BLaER1 (cell line): ENCODE measurements around the gene LMO2.
"Not testable (repeated sequence)": the region's sequence is repeated elsewhere in the genome, so short reads cannot be mapped to it uniquely, and the experiment has no call there.

Source experiments
- H3K27ac ChIP-seq: shearing (Covaris generic); formaldehyde crosslinking; 2 replicates; pipeline ENCODE4 v1.8.1; 2022
- H3K27me3 ChIP-seq: shearing (Covaris generic); formaldehyde crosslinking; 2 replicates; pipeline ENCODE4 v1.8.1; 2022
- H3K36me3 ChIP-seq: shearing (Covaris generic); formaldehyde crosslinking; 2 replicates; pipeline ENCODE4 v1.8.1; 2022
- H3K4me1 ChIP-seq: shearing (Covaris generic); formaldehyde crosslinking; 2 replicates; pipeline ENCODE4 v1.8.1; 2022
- H3K4me2 ChIP-seq: shearing (Covaris generic); formaldehyde crosslinking; 2 replicates; pipeline ENCODE4 v1.8.1; 2022
- H3K4me3 ChIP-seq: shearing (Covaris generic); formaldehyde crosslinking; 2 replicates; pipeline ENCODE4 v1.8.1; 2022
- H3K9ac ChIP-seq: shearing (Covaris generic); formaldehyde crosslinking; 2 replicates; pipeline ENCODE4 v1.8.1; 2022
- H3K9me3 ChIP-seq: shearing (Covaris generic); formaldehyde crosslinking; 2 replicates; pipeline ENCODE4 v1.8.1; 2022
- H4K20me1 ChIP-seq: shearing (Covaris generic); formaldehyde crosslinking; 2 replicates; pipeline ENCODE4 v1.8.1; 2022
- Cebpa-rat ChIP-seq: shearing (Covaris generic); IDR thresholded peaks from 2 replicates; pipeline ENCODE4 v1.8.1; 2022

The LMO2 gene

GRCh38 chr11:33848717-33849390, 43.0 kb downstream of the LMO2 start:
- Histone ChIP-seq H3K36me3 (peaks cover 6% of the 10 kb centered on the region; the same call in 1 of the 2 replicates), H4K20me1 (no peaks in the 10 kb centered on the region), H3K4me3 (no peak overlapping the region), H3K9ac (no peak overlapping the region), H3K27me3 (no peaks in the 10 kb centered on the region), H3K4me1 (no peaks in the 10 kb centered on the region), H3K9me3 (no peaks in the 10 kb centered on the region), H3K4me2 (no peak overlapping the region), H3K27ac (no peak overlapping the region)
- no peak for TF ChIP-seq Cebpa-rat

- no peaks in the 10 kb centered on the region for H3K9me3 ChIP-seq
- H3K4me1 ChIP-seq: no peaks in the 10 kb centered on the region
- no peak overlapping the region for H3K4me2 ChIP-seq
- no peak overlapping the region for H3K4me3 ChIP-seq
- TF ChIP-seq Cebpa-rat: no peak
- H3K27me3 ChIP-seq: no peaks in the 10 kb centered on the region
- no peaks in the 10 kb centered on the region for H4K20me1 ChIP-seq
- H3K36me3 ChIP-seq: no peaks in the 10 kb centered on the region
- H3K27ac ChIP-seq: no peak overlapping the region
- H3K9ac ChIP-seq: no peak overlapping the region
Observed at GRCh38 chr11:33847251-33847650, 44.6 kb downstream of the LMO2 start.

- Histone ChIP-seq H3K9ac (no peak overlapping the region), H3K27ac (no peak overlapping the region), H3K4me2 (no peak overlapping the region), H3K27me3 (no peaks in the 10 kb centered on the region), H4K20me1 (no peaks in the 10 kb centered on the region), H3K36me3 (no peaks in the 10 kb centered on the region), H3K9me3 (no peaks in the 10 kb centered on the region), H3K4me1 (no peaks in the 10 kb centered on the region), H3K4me3 (no peak overlapping the region)
- TF ChIP-seq Cebpa-rat: no peak
Observed at GRCh38 chr11:33844236-33844635, 47.6 kb downstream of the LMO2 start.

- H3K4me3 ChIP-seq: no peak overlapping the region
- no peak overlapping the region for H3K9ac ChIP-seq
- H4K20me1 ChIP-seq: no peaks in the 10 kb centered on the region
- H3K27me3 ChIP-seq: no peaks in the 10 kb centered on the region
- no peaks in the 10 kb centered on the region for H3K9me3 ChIP-seq
- no peak for TF ChIP-seq Cebpa-rat
- H3K27ac ChIP-seq: no peak overlapping the region
- H3K4me1 ChIP-seq: no peaks in the 10 kb centered on the region
- H3K36me3 ChIP-seq: no peaks in the 10 kb centered on the region
- no peak overlapping the region for H3K4me2 ChIP-seq
Observed at GRCh38 chr11:33843018-33843417, 48.9 kb downstream of the LMO2 start.

GRCh38 chr11:33842236-33842915, 49.5 kb downstream of the LMO2 start:
- H3K36me3 ChIP-seq: no peaks in the 10 kb centered on the region
- no peak overlapping the region for H3K27ac ChIP-seq
- no peak for TF ChIP-seq Cebpa-rat
- H3K4me1 ChIP-seq: peaks cover 1% of the 10 kb centered on the region; the same call in 1 of the 2 replicates
- no peaks in the 10 kb centered on the region for H3K27me3 ChIP-seq
- no peaks in the 10 kb centered on the region for H3K9me3 ChIP-seq
- no peak overlapping the region for H3K9ac ChIP-seq
- H3K4me3 ChIP-seq: no peak overlapping the region
- no peaks in the 10 kb centered on the region for H4K20me1 ChIP-seq
- H3K4me2 ChIP-seq: no peak overlapping the region

- H3K4me1 ChIP-seq, H3K4me2 ChIP-seq, H3K36me3 ChIP-seq, H3K4me3 ChIP-seq, H3K9me3 ChIP-seq, H4K20me1 ChIP-seq, H3K9ac ChIP-seq, H3K27ac ChIP-seq, H3K27me3 ChIP-seq: not testable (repeated sequence)
Observed at GRCh38 chr11:33838234-33838633, 53.6 kb downstream of the LMO2 start.

- not testable (repeated sequence) for H3K9ac ChIP-seq, H3K4me3 ChIP-seq, H4K20me1 ChIP-seq, H3K9me3 ChIP-seq, H3K27ac ChIP-seq, H3K36me3 ChIP-seq, H3K4me1 ChIP-seq, H3K27me3 ChIP-seq
- peak overlapping the region; percentile 5; the same call in 1 of the 2 replicates for H3K4me2 ChIP-seq
Observed at GRCh38 chr11:33837334-33837733, 54.5 kb downstream of the LMO2 start.

- Histone ChIP-seq H3K4me3 (no peak overlapping the region), H3K9ac (no peak overlapping the region), H3K4me2 (no peak overlapping the region), H3K4me1 (peaks cover 15% of the 10 kb centered on the region), H3K9me3 (no peaks in the 10 kb centered on the region), H3K36me3 (no peaks in the 10 kb centered on the region), H3K27me3 (no peaks in the 10 kb centered on the region), H4K20me1 (no peaks in the 10 kb centered on the region), H3K27ac (no peak overlapping the region)
- no peak for TF ChIP-seq Cebpa-rat
Observed at GRCh38 chr11:33835143-33835878, 56.6 kb downstream of the LMO2 start.

GRCh38 chr11:33832676-33833075, 59.2 kb downstream of the LMO2 start:
- Histone ChIP-seq H3K27ac (no peak overlapping the region), H4K20me1 (no peaks in the 10 kb centered on the region), H3K4me1 (peaks cover 15% of the 10 kb centered on the region), H3K27me3 (0 out of 2 replicates have a peak, but pooled peaks cover 5% of the 10 kb centered on the region), H3K36me3 (no peaks in the 10 kb centered on the region), H3K4me2 (no peak overlapping the region), H3K9ac (no peak overlapping the region), H3K9me3 (no peaks in the 10 kb centered on the region), H3K4me3 (no peak overlapping the region)
- TF ChIP-seq Cebpa-rat: no peak
